ENCODE results near the gene GTPBP3. TPM values are rescaled to one million over a fixed set of nuclear protein-coding genes. Genes with fewer than 3 reads are reported as not detected.

The GTPBP3 gene
- total and polyA plus RNA-seq, 2 of the 8 experiments (the other 6 are each of a cell fraction or from before 2014, with no cell fraction given): 30.4 to 56.0 TPM

- TF ChIP-seq CHD7 (IDR thresholded peaks at IDR 0.05; ENCODE audit: insufficient replicate concordance, low read length) (no peak), ASH2L (IDR thresholded peaks at IDR 0.05; ENCODE audit: low read length) (no peak), POLR2AphosphoS5 (IDR thresholded peaks at IDR 0.05; ENCODE audit: low read depth, low read length) (no peak), CREB1 (IDR thresholded peaks at IDR 0.05) (peak; percentile 67), EZH2 (IDR thresholded peaks at IDR 0.05; ENCODE audit: low read depth, low read length, severe bottlenecking) (no peak), KDM4A (IDR thresholded peaks at IDR 0.05; ENCODE audit: low read depth, low read length, severe bottlenecking) (no peak), HDAC6 (IDR thresholded peaks at IDR 0.05; ENCODE audit: low read depth, low read length) (no peak), YY1 (IDR thresholded peaks at IDR 0.05; ENCODE audit: low read depth, low read length) (no peak), RFX5 (IDR thresholded peaks at IDR 0.05; ENCODE audit: borderline replicate concordance, low read depth, low read length) (no peak), RAD21 (IDR thresholded peaks at IDR 0.05 in 1 of 2, conservative IDR thresholded peaks at IDR 0.05 in 1 of 2; ENCODE audit: low read depth in 2 of 2, low read length in 2 of 2) (peak; percentile 76 to 78), JUND (IDR thresholded peaks at IDR 0.05; ENCODE audit: low read length) (no peak), CBX8 (IDR thresholded peaks at IDR 0.05; ENCODE audit: borderline replicate concordance, low read depth, low read length) (no peak)
These were observed 8.8 kb downstream of the GTPBP3 start (continued) for GRCh38 chr19:17346109-17346671.
